ENCODE results near the gene BAZ1B.
"Not testable (repeated sequence)": the region's sequence is repeated elsewhere in the genome, so short reads cannot be mapped to it uniquely, and the experiment has no call there.

Gene BAZ1B

GRCh38 chr7:73541722-73542121 is 19.6 kb upstream of the BAZ1B start:
- ChIA-PET POLR2A (no interaction called here), CTCF (interaction anchor here (2.1 kb wide), 1 partner anchor 14 kb away, joined by 4 read pairs; no protein-coding TSS in a partner anchor)
- Histone ChIP-seq H3K36me3 (ENCODE audit: control insufficient read depth in 4 of 4, insufficient read depth in 4 of 4, low read length in 3 of 4) (peaks cover 20 to 69% (median 48%) of the 10 kb centered on the region in 4 experiments), H3K27ac (ENCODE audit: insufficient read depth in 1 of 2, low read depth in 1 of 2, low read length in 2 of 2, poor library complexity in 1 of 2, severe bottlenecking in 2 of 2) (no peak overlapping the region), H3K9me3 (ENCODE audit: control extremely low read depth in 1 of 5, control insufficient read depth in 4 of 5, insufficient read depth in 2 of 5, low read depth in 1 of 5, low read length in 4 of 5) (no peaks in the 10 kb centered on the region), H3K4me3 (ENCODE audit: control insufficient read depth in 1 of 7, extremely low read depth in 1 of 7, insufficient read depth in 4 of 7, low read depth in 2 of 7, low read length in 6 of 7) (no peak overlapping the region), H3K4me1 (ENCODE audit: control extremely low read depth in 1 of 4, control insufficient read depth in 4 of 4, insufficient read depth in 4 of 4, low read length in 3 of 4) (no peaks in the 10 kb centered on the region), H3K27me3 (replicated peaks in 2 of 5; ENCODE audit: control insufficient read depth in 4 of 5, insufficient read depth in 5 of 5, low read length in 4 of 5) (no peaks in the 10 kb centered on the region)
- WGBS (ENCODE audit: insufficient coverage): 99% methylated on average over 9 of the region's 10 CpGs
- no peak for DNase-seq

- ChIA-PET POLR2A (no interaction called here), CTCF (interaction anchor here (0.9 to 1.1 kb wide), 3 partner anchors 10 to 17 kb away, joined by 3 read pairs; no protein-coding TSS in a partner anchor)
- no peaks in the 10 kb centered on the region for H3K4me1 ChIP-seq (ENCODE audit: control extremely low read depth in 1 of 4, control insufficient read depth in 4 of 4, insufficient read depth in 4 of 4, low read length in 3 of 4)
- 96% methylated on average over 13 of the region's 13 CpGs for WGBS (ENCODE audit: insufficient coverage)
- no peak overlapping the region for H3K4me3 ChIP-seq (ENCODE audit: control insufficient read depth in 1 of 7, extremely low read depth in 1 of 7, insufficient read depth in 4 of 7, low read depth in 2 of 7, low read length in 6 of 7)
- H3K27ac ChIP-seq (ENCODE audit: insufficient read depth in 1 of 2, low read depth in 1 of 2, low read length in 2 of 2, poor library complexity in 1 of 2, severe bottlenecking in 2 of 2): no peak overlapping the region
- no peaks in the 10 kb centered on the region for H3K9me3 ChIP-seq (ENCODE audit: control extremely low read depth in 1 of 5, control insufficient read depth in 4 of 5, insufficient read depth in 2 of 5, low read depth in 1 of 5, low read length in 4 of 5)
- no peaks in the 10 kb centered on the region for H3K27me3 ChIP-seq (replicated peaks in 2 of 5; ENCODE audit: control insufficient read depth in 4 of 5, insufficient read depth in 5 of 5, low read length in 4 of 5)
- peaks cover 22 to 81% (median 60%) of the 10 kb centered on the region in 4 experiments for H3K36me3 ChIP-seq (ENCODE audit: control insufficient read depth in 4 of 4, insufficient read depth in 4 of 4, low read length in 3 of 4)
- no peak for DNase-seq
Measured at GRCh38 chr7:73539709-73540108, 17.6 kb upstream of the BAZ1B start.

- CTCF ChIA-PET: interaction anchor here (1.3 kb wide), 1 partner anchor 11 kb away, joined by 3 read pairs; no protein-coding TSS in a partner anchor
- 100% methylated on average over 1 of the region's 2 CpGs for WGBS (ENCODE audit: insufficient coverage)
- peaks cover 17 to 76% (median 60%) of the 10 kb centered on the region in 4 experiments for H3K36me3 ChIP-seq (ENCODE audit: control insufficient read depth in 4 of 4, insufficient read depth in 4 of 4, low read length in 3 of 4)
- H3K27me3 ChIP-seq (replicated peaks in 2 of 5; ENCODE audit: control insufficient read depth in 4 of 5, insufficient read depth in 5 of 5, low read length in 4 of 5); H3K27ac ChIP-seq (ENCODE audit: insufficient read depth in 1 of 2, low read depth in 1 of 2, low read length in 2 of 2, poor library complexity in 1 of 2, severe bottlenecking in 2 of 2); H3K9me3 ChIP-seq (ENCODE audit: control extremely low read depth in 1 of 5, control insufficient read depth in 4 of 5, insufficient read depth in 2 of 5, low read depth in 1 of 5, low read length in 4 of 5); H3K4me3 ChIP-seq (ENCODE audit: control insufficient read depth in 1 of 7, extremely low read depth in 1 of 7, insufficient read depth in 4 of 7, low read depth in 2 of 7, low read length in 6 of 7); DNase-seq; POLR2A ChIA-PET; H3K4me1 ChIP-seq (ENCODE audit: control extremely low read depth in 1 of 4, control insufficient read depth in 4 of 4, insufficient read depth in 4 of 4, low read length in 3 of 4): not testable (repeated sequence)
Measured at GRCh38 chr7:73538510-73538909, 16.4 kb upstream of the BAZ1B start.

- DNase-seq: no peak
- POLR2A ChIA-PET: no interaction called here
- CTCF ChIA-PET: interaction anchor here (1.6 to 1.8 kb wide), 2 partner anchors 20 to 29 kb away, joined by 3 to 4 read pairs; no protein-coding TSS in a partner anchor
- peaks cover 12 to 62% (median 55%) of the 10 kb centered on the region in 4 experiments for H3K36me3 ChIP-seq (ENCODE audit: control insufficient read depth in 4 of 4, insufficient read depth in 4 of 4, low read length in 3 of 4)
- no peaks in the 10 kb centered on the region for H3K9me3 ChIP-seq (ENCODE audit: control extremely low read depth in 1 of 5, control insufficient read depth in 4 of 5, insufficient read depth in 2 of 5, low read depth in 1 of 5, low read length in 4 of 5)
- no peaks in the 10 kb centered on the region for H3K4me1 ChIP-seq (ENCODE audit: control extremely low read depth in 1 of 4, control insufficient read depth in 4 of 4, insufficient read depth in 4 of 4, low read length in 3 of 4)
- H3K27ac ChIP-seq (ENCODE audit: insufficient read depth in 1 of 2, low read depth in 1 of 2, low read length in 2 of 2, poor library complexity in 1 of 2, severe bottlenecking in 2 of 2): no peak overlapping the region
- H3K4me3 ChIP-seq (ENCODE audit: control insufficient read depth in 1 of 7, extremely low read depth in 1 of 7, insufficient read depth in 4 of 7, low read depth in 2 of 7, low read length in 6 of 7): no peak overlapping the region
- WGBS (ENCODE audit: insufficient coverage): 94% methylated on average over 16 of the region's 16 CpGs
- H3K27me3 ChIP-seq (replicated peaks in 2 of 5; ENCODE audit: control insufficient read depth in 4 of 5, insufficient read depth in 5 of 5, low read length in 4 of 5): no peaks in the 10 kb centered on the region
Measured at GRCh38 chr7:73537051-73537450, 15.0 kb upstream of the BAZ1B start.

DNA sequence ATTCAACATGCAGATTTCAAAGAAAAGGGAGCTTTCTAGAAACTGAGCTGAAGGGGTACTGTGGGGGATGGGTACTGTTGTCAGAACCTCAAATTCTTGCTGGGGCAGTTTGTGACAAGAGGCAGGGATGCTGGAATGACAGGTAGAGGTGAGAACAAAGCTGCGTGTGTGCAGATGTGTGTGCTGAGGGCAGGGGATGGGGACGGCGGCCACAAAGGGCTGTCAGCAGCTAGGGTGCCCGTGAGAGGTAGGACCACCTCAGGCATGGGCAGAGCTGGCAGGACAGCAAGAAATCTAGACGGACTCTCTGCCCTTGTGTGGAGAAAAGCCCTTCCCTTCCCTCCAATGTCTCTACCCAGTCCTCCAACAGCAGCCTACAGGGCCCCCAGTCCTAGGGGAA is 14.4 kb upstream of the BAZ1B start:
- no peak overlapping the region for H3K4me3 ChIP-seq (ENCODE audit: control insufficient read depth in 1 of 7, extremely low read depth in 1 of 7, insufficient read depth in 4 of 7, low read depth in 2 of 7, low read length in 6 of 7)
- ChIA-PET CTCF (interaction anchor here (0.9 to 1.8 kb wide), 3 partner anchors 15 to 29 kb away, joined by 3 to 4 read pairs (median 3); no protein-coding TSS in a partner anchor), POLR2A (no interaction called here)
- H3K27me3 ChIP-seq (replicated peaks in 2 of 5; ENCODE audit: control insufficient read depth in 4 of 5, insufficient read depth in 5 of 5, low read length in 4 of 5): no peaks in the 10 kb centered on the region
- peaks cover 9 to 57% (median 52%) of the 10 kb centered on the region in 4 experiments for H3K36me3 ChIP-seq (ENCODE audit: control insufficient read depth in 4 of 4, insufficient read depth in 4 of 4, low read length in 3 of 4)
- DNase-seq: no peak
- no peak overlapping the region for H3K27ac ChIP-seq (ENCODE audit: insufficient read depth in 1 of 2, low read depth in 1 of 2, low read length in 2 of 2, poor library complexity in 1 of 2, severe bottlenecking in 2 of 2)
- H3K9me3 ChIP-seq (ENCODE audit: control extremely low read depth in 1 of 5, control insufficient read depth in 4 of 5, insufficient read depth in 2 of 5, low read depth in 1 of 5, low read length in 4 of 5): no peaks in the 10 kb centered on the region
- 100% methylated on average over 5 of the region's 5 CpGs for WGBS (ENCODE audit: insufficient coverage)
- no peaks in the 10 kb centered on the region for H3K4me1 ChIP-seq (ENCODE audit: control extremely low read depth in 1 of 4, control insufficient read depth in 4 of 4, insufficient read depth in 4 of 4, low read length in 3 of 4)

GRCh38 chr7:73535918-73536317 is 13.8 kb upstream of the BAZ1B start:
- H3K9me3 ChIP-seq (ENCODE audit: control extremely low read depth in 1 of 5, control insufficient read depth in 4 of 5, insufficient read depth in 2 of 5, low read depth in 1 of 5, low read length in 4 of 5); POLR2A ChIA-PET: not testable (repeated sequence)
- peaks cover 6 to 53% (median 50%) of the 10 kb centered on the region in 4 experiments for H3K36me3 ChIP-seq (ENCODE audit: control insufficient read depth in 4 of 4, insufficient read depth in 4 of 4, low read length in 3 of 4)

DNA sequence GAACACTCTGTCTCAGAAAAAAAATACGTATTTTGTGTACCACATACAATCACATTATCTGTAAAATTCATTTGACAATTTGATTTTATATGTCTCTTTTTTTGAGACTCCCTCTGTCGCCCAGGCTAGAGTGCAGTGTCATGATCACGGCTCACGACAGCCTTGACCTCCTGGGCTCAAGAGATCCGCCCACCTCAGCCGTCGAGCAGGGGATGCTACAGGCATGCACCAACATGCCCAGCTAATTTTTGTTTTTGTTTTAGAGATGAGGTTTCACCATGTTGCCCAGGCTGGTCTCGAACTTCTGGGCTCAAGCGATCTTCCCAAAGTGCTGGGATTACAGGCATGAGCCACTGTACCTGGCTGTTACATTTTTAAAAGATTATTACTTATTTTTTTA is 11.6 kb upstream of the BAZ1B start:
- Histone ChIP-seq H3K36me3 (ENCODE audit: control insufficient read depth in 4 of 4, insufficient read depth in 4 of 4, low read length in 3 of 4) (peaks cover 6 to 40% (median 35%) of the 10 kb centered on the region in 4 experiments), H3K4me3 (ENCODE audit: control insufficient read depth in 1 of 7, extremely low read depth in 1 of 7, insufficient read depth in 4 of 7, low read depth in 2 of 7, low read length in 6 of 7) (no peak overlapping the region), H3K4me1 (ENCODE audit: control extremely low read depth in 1 of 4, control insufficient read depth in 4 of 4, insufficient read depth in 4 of 4, low read length in 3 of 4) (no peaks in the 10 kb centered on the region), H3K9me3 (ENCODE audit: control extremely low read depth in 1 of 5, control insufficient read depth in 4 of 5, insufficient read depth in 2 of 5, low read depth in 1 of 5, low read length in 4 of 5) (no peaks in the 10 kb centered on the region), H3K27ac (ENCODE audit: insufficient read depth in 1 of 2, low read depth in 1 of 2, low read length in 2 of 2, poor library complexity in 1 of 2, severe bottlenecking in 2 of 2) (no peak overlapping the region), H3K27me3 (replicated peaks in 2 of 5; ENCODE audit: control insufficient read depth in 4 of 5, insufficient read depth in 5 of 5, low read length in 4 of 5) (no peaks in the 10 kb centered on the region)
- 98% methylated on average over 6 of the region's 9 CpGs for WGBS (ENCODE audit: insufficient coverage)
- CTCF ChIA-PET: interaction anchor here (0.6 kb wide), 2 partner anchors 16 to 48 kb away, joined by 3 read pairs; no protein-coding TSS in a partner anchor
- no peak for DNase-seq
- POLR2A ChIA-PET: no interaction called here

More at GRCh38 chr7:73535918-73536317, 13.8 kb upstream of the BAZ1B start:
- H3K27ac ChIP-seq (ENCODE audit: insufficient read depth in 1 of 2, low read depth in 1 of 2, low read length in 2 of 2, poor library complexity in 1 of 2, severe bottlenecking in 2 of 2); H3K4me3 ChIP-seq (ENCODE audit: control insufficient read depth in 1 of 7, extremely low read depth in 1 of 7, insufficient read depth in 4 of 7, low read depth in 2 of 7, low read length in 6 of 7); DNase-seq; H3K27me3 ChIP-seq (replicated peaks in 2 of 5; ENCODE audit: control insufficient read depth in 4 of 5, insufficient read depth in 5 of 5, low read length in 4 of 5); H3K4me1 ChIP-seq (ENCODE audit: control extremely low read depth in 1 of 4, control insufficient read depth in 4 of 4, insufficient read depth in 4 of 4, low read length in 3 of 4): not testable (repeated sequence)
- CTCF ChIA-PET: interaction anchor here (0.9 to 1.8 kb wide), 3 partner anchors 15 to 30 kb away, joined by 3 to 4 read pairs (median 3); no protein-coding TSS in a partner anchor
- WGBS (ENCODE audit: insufficient coverage): 100% methylated on average over 2 of the region's 7 CpGs

Measured in common myeloid progenitor, CD34-positive (primary cell).